Adrenal gland (tissue), 12 donors: Measurements from ENCODE around the gene GPS1. TPM values are rescaled to one million over a fixed set of nuclear protein-coding genes. Genes with fewer than 3 reads are reported as not detected.

Source experiments
- DNase-seq, 7 donors: peaks; one replicate each; pipeline ENCODE4 v3.0.0-alpha.2; 2019 to 2020
- H3K27ac ChIP-seq, 5 donors: fragments of 200-600 bp; sonication (generic) in 4 of 5; 1 replicate in 3 of 5; 2 replicates in 2 of 5; pipeline versions ENCODE4 v1.5.1 to v1.8.0; 2016 to 2020; ENCODE audit warnings: mild to moderate bottlenecking in 1 of 5
- H3K27me3 ChIP-seq: fragments of 200-600 bp; 2 replicates; pipeline ENCODE4 v1.8.0; 2021
- H3K36me3 ChIP-seq, 2 donors: fragments of 200-600 bp; replicated peaks in 1 of 2; 1 replicate in 1 of 2; 2 replicates in 1 of 2; pipeline versions ENCODE4 v1.5.1 to v1.8.0; 2018 to 2022
- H3K4me1 ChIP-seq, 2 donors: fragments of 200-600 bp; replicated peaks in 1 of 2; 1 replicate in 1 of 2; 2 replicates in 1 of 2; pipeline versions ENCODE4 v1.5.1 to v1.8.0; 2018 to 2021
- H3K4me3 ChIP-seq, 4 donors: fragments of 200-600 bp; sonication (generic) in 3 of 4; one replicate each; pipeline ENCODE4 v1.5.1; 2016 to 2018
- H3K9me3 ChIP-seq, 3 donors: fragments of 200-600 bp; sonication (generic) in 1 of 3; replicated peaks in 1 of 3; 1 replicate in 2 of 3; 2 replicates in 1 of 3; pipeline versions ENCODE4 v1.5.1 to v1.8.0; 2016 to 2021
- CTCF ChIP-seq, 6 experiments: fragments of 450-650 bp in 4 of 6; fragments of 200-600 bp in 2 of 6; sonication (generic) in 1 of 6; IDR thresholded peaks; 1 replicate in 5 of 6; 2 replicates in 1 of 6; pipeline versions ENCODE4 v1.5.1 to v1.8.0; 2016 to 2021; ENCODE audit warnings: antibody characterized with exemption in 6 of 6, mild to moderate bottlenecking in 2 of 6, moderate library complexity in 1 of 6
- POLR2A ChIP-seq, 2 donors: fragments of 450-650 bp; IDR thresholded peaks; one replicate each; pipeline ENCODE4 v1.6.1; 2017; ENCODE audit warnings: antibody characterized with exemption in 2 of 2, mild to moderate bottlenecking in 2 of 2, moderate library complexity in 1 of 2
- WGBS, 4 donors: extraction: QIAGEN DNeasy Blood & Tissue Kit in 2 of 4; methylation state at CpG; one replicate each; pipeline versions ENCODE4 v1.1.5 to v1.1.7; 2013 to 2017; 5-methylcytosine and 5-hydroxymethylcytosine counted together
- intact Hi-C, 2 donors: fragments of 100-400 bp; cut with DNase I; formaldehyde crosslinking; loops; one replicate each; pipeline versions ENCODE4 v1.14.1 to v1.15.0; 2022 to 2023
- polyA plus RNA-seq, 3 donors: library from polyadenylated mRNA; stranded (reverse); fragments of 200-250 nt in 2 of 3; fragments of 350-450 nt in 1 of 3; fragmentation: Illumina TruSeq in 1 of 3; extraction: RNeasy Lipid Tissue Mini Kit (QIAGEN cat#74804) in 1 of 3; gene quantifications; one replicate each; pipeline ENCODE4 v1.2.3, GENCODE V29; 2013 to 2014
- total RNA-seq, 9 donors: library from RNA; depleted of rRNA in 4 of 9; stranded (reverse); fragments of >200 nt in 4 of 9; fragments of 120-200 nt in 1 of 9; fragmentation: NEBNext Ultra II Directional in 1 of 9; extraction: Animal tissue kit (Norgen Biotek cat#: 25700) in 1 of 9; gene quantifications; one replicate each; pipeline versions ENCODE4 v1.1.0 to v1.2.4, GENCODE V29; 2013 to 2023
- donor health status: healthy with polysubstance abuse.
- donor health status: Bipolar disorder and iron deficiency.
- donor health status: DM: yes; HTN: yes; CAD: no.
- donor health status: DM: no; HTN: no; CAD: no.
- donor health status: DM: no; HTN: no; CAD: no.
- donor health status: DM: yes; HTN: yes; CAD: no.

Gene GPS1
- total and polyA plus RNA-seq, 12 donors, result 37.4 to 305 (median 113) TPM

DNA sequence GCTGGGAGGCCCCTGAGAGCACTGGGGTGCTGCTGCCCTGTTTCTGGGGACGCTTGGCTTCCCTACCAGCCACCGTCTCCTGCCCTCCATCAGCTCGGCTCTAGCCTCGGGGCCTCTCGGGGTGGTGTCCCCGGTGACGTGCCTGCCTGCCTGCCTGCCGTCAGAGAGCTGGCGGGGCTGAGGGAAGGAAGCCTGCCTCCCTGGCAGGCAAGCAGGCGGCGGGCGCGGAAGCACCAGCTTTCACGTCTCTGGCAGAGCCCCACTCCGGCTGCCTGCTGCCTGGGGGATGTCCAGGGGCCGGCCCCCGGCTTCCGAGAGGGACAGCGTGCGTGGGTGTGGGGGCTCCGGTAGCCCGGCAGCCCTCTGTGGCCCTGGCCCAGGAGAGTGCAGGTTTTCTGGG, 38.4 kb upstream of the GPS1 start:
- WGBS, 4 donors, result 60 to 72% (median 68%) methylated on average over 1 to 22 of the region's 22 CpGs; no CpG with 5 or more reads in 1 of the 4 donors
- Histone ChIP-seq H3K4me1 (no peaks in the 10 kb centered on the region), H3K4me3 (no peak overlapping the region), H3K27ac (peak overlapping the region in 1 of 5 donors; percentile 59), H3K27me3 (no peaks in the 10 kb centered on the region), H3K36me3 (no peaks in the 10 kb centered on the region), H3K9me3 (no peaks in the 10 kb centered on the region)
- TF ChIP-seq CTCF (IDR thresholded peaks at IDR 0.05), result no peak
- TF ChIP-seq POLR2A (IDR thresholded peaks at IDR 0.05), result no peak
- peak in 3 of 7 donors; percentile 54 to 85 (median 56) for DNase-seq
- intact Hi-C loops, result no loop called here

- DNase-seq, result peak in 1 of 7 donors; percentile 36
- Histone ChIP-seq H3K4me3 (no peak overlapping the region), H3K36me3 (no peaks in the 10 kb centered on the region), H3K27me3 (no peaks in the 10 kb centered on the region), H3K9me3 (no peaks in the 10 kb centered on the region), H3K27ac (peak overlapping the region in 1 of 5 donors; percentile 59), H3K4me1 (no peaks in the 10 kb centered on the region)
- no peak for TF ChIP-seq POLR2A (IDR thresholded peaks at IDR 0.05)
- no peak for TF ChIP-seq CTCF (IDR thresholded peaks at IDR 0.05)
- intact Hi-C loops, result no loop called here
- 76 to 100% (median 90%) methylated on average over 2 to 16 of the region's 16 CpGs for WGBS, 4 donors
Observed at GRCh38 chr17:82013772-82014321, 37.9 kb upstream of the GPS1 start.

- 72 to 83% (median 77%) methylated on average over 14 to 23 of the region's 23 CpGs for WGBS, 4 donors
Observed at GRCh38 chr17:82014432-82014831, 37.3 kb upstream of the GPS1 start.

DNA sequence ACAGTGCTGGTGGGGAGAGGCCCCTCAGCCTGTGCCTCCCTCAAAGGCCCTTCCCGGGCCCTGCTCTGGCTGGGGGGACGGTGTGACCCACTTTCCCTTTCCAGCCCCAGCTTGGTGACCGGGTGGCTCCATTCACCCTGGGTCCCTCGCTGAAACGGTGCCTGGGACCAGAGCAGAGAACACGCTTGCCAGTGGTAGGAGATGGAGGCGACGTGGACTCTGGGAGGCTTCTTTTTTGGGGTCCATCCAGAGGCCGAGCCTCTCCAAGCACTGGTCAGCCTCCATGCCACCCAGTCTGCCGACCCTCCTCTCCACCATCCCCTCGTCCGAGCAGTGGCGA, 36.8 kb upstream of the GPS1 start:
- no peak for DNase-seq
- Histone ChIP-seq H3K4me3 (no peak overlapping the region), H3K9me3 (no peaks in the 10 kb centered on the region), H3K27me3 (no peaks in the 10 kb centered on the region), H3K27ac (no peak overlapping the region), H3K36me3 (no peaks in the 10 kb centered on the region), H3K4me1 (no peaks in the 10 kb centered on the region)
- intact Hi-C loops, result no loop called here
- 85 to 94% (median 90%) methylated on average over 9 to 13 of the region's 13 CpGs for WGBS, 4 donors
- TF ChIP-seq CTCF (IDR thresholded peaks at IDR 0.05) (no peak), POLR2A (IDR thresholded peaks at IDR 0.05) (no peak)

More at GRCh38 chr17:82014432-82014831, 37.3 kb upstream of the GPS1 start:
- Histone ChIP-seq H3K36me3 (no peaks in the 10 kb centered on the region), H3K27me3 (no peaks in the 10 kb centered on the region), H3K9me3 (no peaks in the 10 kb centered on the region), H3K4me1 (no peaks in the 10 kb centered on the region), H3K27ac (no peak overlapping the region), H3K4me3 (no peak overlapping the region)
- TF ChIP-seq POLR2A (IDR thresholded peaks at IDR 0.05) (no peak), CTCF (IDR thresholded peaks at IDR 0.05) (no peak)
- no peak for DNase-seq
- intact Hi-C loops, result no loop called here
